Subcutaneous adipose tissue (tissue), 4 donors: ENCODE measurements around the gene ASB4. TPM values are rescaled to one million over a fixed set of nuclear protein-coding genes. Genes with fewer than 3 reads are reported as not detected.

Experiments used
- total RNA-seq, 4 donors: library from RNA; depleted of rRNA; stranded (reverse); fragments of >200 nt; gene quantifications; one replicate each; pipeline ENCODE4 v1.1.0, GENCODE V29; 2016
- TF ChIP-seq, protein P1 (sequence below): fragments of 450-650 bp; IDR thresholded peaks from one replicate; pipeline ENCODE4 v1.5.1; 2016; ENCODE audit warnings: low read depth, mild to moderate bottlenecking, control low read depth, antibody characterized with exemption, moderate library complexity

The ASB4 gene
- total RNA-seq, 4 donors from 2014 or later, result 0.19 to 0.44 (median 0.34) TPM; not detected in 1

DNA sequence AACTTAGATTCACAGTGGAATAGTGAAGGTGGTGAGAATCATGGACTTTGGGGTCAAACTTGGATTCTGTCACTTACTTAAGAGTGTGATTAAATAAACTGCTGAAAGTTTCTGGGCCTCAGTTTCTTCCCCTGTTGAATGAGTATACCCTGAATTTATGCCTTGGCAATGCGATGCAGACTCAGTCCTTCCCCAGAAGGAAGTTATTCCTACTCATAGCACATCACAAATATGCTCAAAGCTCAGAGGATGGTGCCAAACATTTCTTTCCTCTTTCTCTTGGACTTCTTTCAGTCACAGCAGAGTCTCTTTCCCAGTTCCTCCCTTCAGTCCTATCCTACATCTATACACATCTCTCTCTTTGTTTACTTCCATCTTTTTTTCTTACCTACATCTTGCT is 45.1 kb downstream of the ASB4 start:
- TF ChIP-seq, protein P1, sequence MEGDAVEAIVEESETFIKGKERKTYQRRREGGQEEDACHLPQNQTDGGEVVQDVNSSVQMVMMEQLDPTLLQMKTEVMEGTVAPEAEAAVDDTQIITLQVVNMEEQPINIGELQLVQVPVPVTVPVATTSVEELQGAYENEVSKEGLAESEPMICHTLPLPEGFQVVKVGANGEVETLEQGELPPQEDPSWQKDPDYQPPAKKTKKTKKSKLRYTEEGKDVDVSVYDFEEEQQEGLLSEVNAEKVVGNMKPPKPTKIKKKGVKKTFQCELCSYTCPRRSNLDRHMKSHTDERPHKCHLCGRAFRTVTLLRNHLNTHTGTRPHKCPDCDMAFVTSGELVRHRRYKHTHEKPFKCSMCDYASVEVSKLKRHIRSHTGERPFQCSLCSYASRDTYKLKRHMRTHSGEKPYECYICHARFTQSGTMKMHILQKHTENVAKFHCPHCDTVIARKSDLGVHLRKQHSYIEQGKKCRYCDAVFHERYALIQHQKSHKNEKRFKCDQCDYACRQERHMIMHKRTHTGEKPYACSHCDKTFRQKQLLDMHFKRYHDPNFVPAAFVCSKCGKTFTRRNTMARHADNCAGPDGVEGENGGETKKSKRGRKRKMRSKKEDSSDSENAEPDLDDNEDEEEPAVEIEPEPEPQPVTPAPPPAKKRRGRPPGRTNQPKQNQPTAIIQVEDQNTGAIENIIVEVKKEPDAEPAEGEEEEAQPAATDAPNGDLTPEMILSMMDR, result no peak

DNA sequence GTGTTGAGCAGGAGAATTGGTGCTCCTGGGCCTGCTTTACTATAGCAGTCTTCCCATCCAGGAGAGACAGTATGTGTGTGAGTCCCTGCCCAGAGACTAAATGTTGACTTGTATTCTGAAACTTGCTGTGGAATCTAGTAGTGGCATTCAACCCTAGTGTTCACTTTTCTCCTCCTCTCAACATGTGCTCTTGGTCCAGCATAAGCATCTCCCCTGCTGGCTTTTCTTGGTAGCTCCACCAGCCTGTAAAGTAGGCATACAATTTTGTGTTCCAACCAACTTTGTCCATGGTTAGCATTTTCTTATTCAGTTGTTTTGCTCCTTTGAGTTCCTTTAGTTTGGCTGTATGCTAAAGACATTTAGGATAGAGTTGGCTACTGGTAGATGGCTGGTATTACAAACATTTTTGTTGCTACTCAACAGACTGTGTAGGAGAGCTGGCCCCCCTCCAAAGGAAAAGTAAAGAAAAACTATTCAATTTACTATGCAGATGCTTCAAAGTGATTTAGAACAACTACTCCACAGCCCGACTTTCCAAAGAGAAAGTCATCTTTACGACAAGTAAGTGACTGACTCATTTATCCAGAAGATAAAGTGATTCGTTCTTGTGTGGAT is 46.0 kb downstream of the ASB4 start:
- TF ChIP-seq, protein P1, result no peak

DNA sequence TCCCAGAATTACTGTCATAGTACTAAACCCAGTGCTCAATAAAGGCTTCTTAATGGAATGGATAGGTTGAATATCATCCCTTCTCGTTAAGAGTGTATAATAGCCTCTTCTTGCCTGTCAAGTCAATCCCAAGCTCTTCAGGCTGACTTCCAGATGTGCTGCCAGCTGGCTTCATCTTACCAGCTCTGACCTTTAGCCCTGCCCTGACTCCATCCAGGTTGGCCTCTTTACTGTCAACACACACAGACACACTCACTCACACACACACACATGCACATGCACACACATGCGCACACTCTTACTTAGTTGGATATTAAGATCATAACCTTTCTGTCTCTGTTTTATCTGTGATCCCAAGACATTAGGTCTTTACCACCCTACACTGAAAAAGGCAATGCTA is 49.1 kb downstream of the ASB4 start:
- TF ChIP-seq, protein P1, result no peak

DNA sequence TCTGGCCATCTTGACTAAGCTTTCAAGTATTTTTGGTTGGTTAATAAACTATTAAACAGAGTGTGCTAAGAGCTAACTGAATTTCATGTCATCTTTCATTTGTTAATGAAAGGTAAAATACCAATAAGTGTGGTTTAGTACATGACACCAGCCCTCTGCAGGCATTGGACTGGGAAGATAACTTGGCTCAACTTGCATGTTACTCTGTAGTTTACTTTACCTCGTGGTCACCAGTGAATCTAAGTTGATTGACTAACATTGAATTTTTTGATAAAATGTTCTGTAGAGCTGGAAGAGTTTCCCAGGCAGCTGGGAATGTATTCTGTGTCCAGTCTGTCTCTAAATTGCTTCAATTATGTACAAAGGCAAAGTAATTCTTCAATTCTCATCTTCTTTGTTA is 49.9 kb downstream of the ASB4 start:
- TF ChIP-seq, protein P1, result no peak

DNA sequence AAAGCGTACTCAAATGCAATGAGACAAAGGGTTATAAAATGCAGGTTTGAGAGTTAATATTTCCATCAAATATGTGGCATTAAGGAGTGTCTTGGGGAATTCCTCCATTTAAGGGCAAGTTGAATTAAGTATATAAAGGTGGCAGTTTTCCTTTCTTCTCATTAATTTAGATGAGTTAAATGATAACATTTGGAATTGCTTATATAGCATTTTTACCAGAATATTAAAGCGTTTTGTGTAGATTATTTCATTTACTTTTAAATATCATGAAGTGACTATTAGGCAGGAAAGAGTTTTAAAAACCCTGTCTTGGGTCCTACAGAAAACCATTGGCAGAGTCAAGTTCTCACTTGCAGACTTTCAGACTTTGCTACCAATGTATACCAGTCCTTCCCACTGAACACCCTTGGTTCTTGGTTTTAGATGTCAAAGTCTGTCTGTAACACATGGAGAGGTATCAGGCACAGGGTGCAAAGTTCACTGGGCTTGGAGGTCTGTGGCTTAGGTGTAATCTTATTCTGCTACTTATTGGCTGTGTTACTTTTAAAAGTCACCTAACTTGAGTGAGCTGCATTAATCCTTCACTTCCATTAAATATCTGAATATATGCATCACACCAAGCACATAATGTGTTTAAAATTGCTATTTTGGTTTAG is 51.0 kb downstream of the ASB4 start:
- TF ChIP-seq, protein P1, result no peak

DNA sequence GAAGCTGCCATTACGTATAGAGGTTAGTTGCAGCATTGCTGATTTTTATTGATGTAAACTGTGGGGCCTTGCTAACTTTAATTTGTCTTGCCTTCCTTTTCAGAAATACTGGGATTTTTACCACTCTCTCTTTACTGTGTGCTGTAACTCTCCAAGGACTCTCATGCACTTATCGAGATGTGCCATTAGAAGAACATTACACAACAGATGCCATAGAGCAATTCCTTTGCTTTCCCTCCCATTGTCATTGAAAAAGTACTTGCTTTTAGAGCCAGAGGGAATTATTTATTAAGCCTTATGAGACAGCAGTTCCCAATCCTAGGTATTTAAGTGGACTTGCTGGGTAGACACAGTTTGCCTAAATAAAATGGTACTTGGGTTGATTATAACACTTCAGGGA is 51.7 kb downstream of the ASB4 start:
- TF ChIP-seq, protein P1, result no peak

DNA sequence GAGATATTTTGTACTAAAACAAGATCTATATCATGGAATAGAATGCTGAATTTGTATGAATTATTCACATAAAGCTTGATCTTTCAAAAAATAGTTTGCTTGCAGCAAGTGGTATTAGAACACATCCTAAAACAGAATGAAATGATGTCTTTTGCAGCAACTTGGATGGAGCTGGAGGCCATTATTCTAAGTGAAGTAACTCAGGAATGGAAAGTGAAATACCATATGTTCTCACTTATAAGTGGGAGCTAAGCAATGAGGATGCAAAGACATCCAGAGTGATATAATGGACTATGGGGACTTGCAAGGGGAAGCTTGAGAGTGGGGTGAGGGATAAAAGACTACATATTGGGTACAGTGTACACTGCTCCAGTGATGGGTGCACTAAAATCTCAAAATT is 53.7 kb downstream of the ASB4 start:
- TF ChIP-seq, protein P1, result no peak
